Stimulated activated CD4-positive, alpha-beta T cell treated with anti-CD3 and anti-CD28 coated beads, Interleukin-4, amount 100 ng/mL, for 1 hour (primary cell): ENCODE results near the gene TEX261.
A peak's percentile ranks its signal among the peaks of the same experiment; 100 is the strongest.

Experiments used
- DNase-seq: peaks from one replicate; pipeline ENCODE4 v3.0.0-alpha.2; 2020

The TEX261 gene

DNA sequence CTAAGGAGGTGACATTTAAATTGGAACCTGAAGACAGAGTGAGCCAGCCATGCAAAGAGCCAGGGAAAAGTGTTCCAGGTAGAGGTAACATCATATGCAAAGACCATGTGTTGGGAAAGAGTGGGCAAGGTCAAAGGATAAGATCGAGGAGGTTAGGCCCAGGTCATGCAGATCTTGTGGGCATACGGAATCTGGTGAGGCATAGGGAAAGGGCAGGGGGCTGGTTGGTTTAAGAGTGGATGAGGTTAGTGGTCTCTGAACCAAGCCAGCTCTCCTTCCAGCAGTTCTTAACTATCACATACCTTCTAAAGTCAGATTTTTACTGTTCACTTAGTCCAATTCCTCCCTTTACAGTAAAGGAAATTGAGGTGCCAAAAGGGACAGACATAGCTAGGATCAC lies 13.3 kb downstream of the TEX261 start:
- DNase-seq = no peak

DNA sequence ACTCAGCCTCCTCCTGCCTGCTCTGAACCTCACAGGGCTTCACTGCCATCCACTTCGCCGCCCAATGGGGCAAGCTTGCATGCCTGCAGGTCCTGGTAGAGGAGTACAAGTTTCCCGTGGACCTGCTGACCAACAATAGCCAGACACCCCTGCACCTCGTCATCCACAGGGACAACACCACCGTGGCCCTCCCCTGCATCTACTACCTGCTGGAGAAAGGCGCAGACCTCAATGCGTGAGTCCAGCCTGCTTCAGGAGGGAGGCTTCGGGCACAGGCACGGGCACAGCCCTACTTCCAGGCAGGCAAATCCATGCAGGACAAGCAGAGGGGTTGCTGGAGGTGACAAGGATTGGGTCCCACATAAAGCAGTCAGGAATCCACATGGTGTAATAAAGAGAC lies 15.0 kb downstream of the TEX261 start:
- no peak for DNase-seq

DNA sequence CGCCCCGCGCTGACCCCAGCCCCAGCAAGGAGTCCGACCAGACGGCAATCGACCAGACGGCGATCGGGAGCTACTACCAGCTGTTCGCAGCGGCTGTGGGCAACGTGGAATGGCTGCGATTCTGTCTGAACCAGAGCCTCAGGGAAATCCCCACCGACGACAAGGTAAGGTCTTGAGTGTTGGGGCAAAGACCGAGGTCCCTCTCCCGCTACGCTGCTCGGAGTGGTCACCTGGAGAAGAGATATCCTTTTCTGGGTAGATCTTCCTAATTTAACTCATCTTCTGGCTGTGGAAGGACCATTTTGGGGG lies 15.5 kb downstream of the TEX261 start:
- DNase-seq = no peak

DNA sequence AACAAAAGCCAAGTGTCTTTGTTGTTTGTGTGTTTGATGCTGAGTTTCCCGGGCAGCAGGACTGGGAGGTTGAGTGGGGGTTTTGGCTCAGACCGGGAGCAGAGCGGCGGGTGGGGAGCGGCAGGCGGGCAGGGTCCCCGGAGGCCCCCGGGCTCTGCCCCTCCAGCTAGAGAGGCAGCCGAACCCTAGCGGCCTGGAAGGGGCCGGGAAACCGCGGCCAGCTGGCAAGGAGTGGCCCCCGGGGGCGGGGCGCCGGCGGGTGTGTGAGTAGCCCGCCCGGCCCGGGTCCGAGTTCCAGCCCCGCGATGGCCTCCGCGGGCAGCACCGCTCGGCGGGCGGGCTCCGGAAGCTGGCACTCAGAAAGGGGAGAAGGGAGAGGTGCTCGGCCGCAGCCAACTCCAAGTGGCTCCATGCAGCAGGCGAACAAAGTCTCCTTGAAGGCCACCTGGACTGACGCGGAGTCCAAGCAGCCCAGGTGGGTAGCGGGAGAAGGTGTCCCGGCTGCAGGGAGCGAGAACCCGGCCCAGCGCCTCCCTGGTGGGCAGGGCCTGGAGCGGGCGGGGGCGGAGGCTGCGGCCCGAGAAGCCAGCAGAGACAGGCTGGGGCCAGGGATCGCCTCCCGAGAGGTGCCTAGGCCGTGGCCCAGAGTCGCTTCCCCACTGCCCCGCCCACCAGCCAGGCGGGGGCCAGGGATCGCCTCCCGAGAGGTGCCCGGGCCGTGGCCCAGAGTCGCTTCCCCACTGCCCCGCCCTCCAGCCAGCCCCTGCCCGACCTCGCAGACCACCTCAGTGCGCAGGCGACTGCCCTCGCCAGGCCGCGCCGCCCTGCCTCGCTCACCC lies 16.1 kb downstream of the TEX261 start, which contains the start of gene ANKRD53:
Gene ANKRD53 (plus strand): TSS at position 290 of the 839 bp plus-strand sequence. CDS start 16 bp downstream, at position 306.
- no peak for DNase-seq

DNA sequence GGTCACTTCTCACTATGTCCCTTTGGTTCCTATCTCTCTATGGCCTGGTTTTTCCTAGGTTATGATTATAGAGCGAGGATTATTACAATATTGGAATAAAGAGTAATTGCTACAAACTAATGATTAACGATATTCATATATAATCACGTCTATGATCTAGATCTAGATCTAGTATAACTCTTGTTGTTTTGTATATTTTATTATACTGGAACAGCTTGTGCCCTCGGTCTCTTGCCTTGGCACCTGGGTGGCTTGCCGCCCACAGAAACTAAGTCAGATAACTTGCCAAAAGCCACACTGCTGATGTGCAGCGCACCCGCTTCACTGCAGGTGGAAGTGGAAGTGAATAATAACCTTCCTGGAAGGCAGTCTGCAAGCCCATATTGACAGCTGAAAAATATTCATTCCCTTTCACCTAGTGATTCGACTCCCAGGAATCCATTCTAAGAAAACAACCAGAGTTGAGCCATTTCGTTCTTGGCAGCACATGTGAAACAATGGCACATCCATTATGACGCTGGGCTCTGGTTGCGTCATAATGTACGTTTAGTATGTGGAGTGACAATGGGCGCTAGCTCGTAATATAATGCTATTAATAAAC lies 17.0 kb downstream of the TEX261 start:
- DNase-seq = no peak

DNA sequence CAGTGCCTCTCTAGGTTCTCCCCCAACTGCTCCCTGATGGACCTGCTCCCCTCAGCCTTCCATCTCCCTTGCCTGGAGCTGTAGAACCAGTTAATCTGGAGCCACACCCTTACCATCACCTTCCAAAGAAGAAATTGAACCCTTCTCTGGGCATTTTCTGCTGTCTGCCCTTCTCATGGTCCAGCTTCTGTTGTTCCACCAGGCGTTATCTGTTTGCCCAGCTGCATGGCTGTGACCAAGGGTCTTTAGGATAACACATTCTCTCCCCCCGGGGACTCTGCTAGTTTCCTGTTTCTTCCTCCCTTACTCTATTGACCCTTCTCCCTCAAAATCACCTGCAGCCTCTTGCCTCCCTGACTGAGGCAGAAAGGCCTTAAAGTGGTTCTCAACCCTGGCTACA lies 19.4 kb downstream of the TEX261 start:
- DNase-seq = no peak

DNA sequence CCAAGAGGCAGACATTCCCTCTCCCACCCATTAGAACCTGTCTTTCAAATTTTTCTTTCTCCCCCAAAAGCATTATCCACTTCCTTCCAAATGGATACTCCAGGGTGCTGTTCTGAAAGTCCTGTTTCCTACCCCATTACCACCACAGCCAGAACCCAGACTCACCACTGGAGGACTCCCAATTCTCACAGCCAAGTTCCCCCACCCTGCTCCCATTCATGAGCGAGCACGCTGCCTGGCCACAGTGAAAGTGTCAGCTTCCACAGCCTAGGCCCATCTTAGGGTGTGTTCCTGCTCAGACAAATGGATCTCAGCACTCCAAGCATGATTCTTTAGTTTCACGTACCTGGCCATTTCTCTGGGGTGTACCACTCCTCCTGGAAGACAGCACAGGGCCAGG lies 20.1 kb downstream of the TEX261 start:
- no peak for DNase-seq

DNA sequence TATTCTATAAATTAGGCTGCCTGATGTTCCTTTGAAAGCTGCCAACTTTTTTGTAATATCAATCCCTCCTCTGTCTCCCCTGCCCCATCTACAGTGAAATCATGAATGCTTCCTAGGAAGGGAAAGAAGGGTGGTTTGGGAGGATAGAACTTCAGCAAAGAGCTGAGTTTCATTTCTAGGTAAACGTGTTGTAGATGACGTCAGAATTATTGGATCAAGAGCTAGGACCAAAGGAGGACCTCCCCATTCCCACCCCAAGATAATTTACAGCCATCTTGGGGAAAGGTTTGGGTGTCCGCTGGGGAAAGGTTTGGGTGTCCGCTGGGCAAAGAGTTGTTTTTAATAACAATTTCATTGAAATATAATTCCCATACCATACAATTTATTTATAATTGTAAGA lies 27.5 kb downstream of the TEX261 start:
- no peak for DNase-seq

DNA sequence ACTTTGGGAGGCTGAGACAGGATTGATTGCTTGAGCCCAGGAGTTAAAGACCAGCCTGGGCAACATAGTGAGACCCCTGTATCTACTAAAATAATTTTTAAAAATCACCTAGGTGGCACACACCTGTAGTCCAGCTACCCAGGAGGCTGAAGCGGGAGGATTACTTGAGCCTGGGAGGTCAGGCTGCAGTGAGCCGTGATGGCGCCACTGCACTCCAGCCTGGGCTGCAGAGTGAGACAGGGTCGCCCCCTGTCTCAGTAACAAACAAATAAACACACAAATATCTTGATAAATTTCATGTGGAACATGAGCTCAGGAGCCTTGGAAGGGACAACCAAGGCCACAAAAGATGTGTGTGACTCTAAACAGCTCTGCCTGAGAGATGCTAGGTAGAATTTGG lies 28.0 kb downstream of the TEX261 start:
- no peak for DNase-seq

DNA sequence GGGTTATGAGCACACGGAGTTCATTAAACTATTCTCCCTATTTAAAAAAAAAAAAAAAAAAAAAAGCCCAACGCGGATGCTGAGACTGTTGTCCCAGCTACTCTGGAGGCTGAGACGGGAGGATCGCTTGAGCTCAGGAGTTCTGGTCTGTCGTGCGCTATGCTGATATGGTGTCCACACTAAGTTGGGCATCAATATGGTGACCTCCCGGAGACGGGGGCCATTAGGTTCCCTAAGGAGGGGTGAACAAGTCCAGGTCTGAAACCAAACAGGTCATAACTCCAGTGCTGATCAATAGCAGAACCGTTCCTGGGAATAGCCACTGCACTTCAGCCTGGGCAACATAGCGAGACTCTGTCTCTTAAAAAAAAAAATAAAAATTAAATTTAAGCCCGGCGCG lies 29.2 kb downstream of the TEX261 start:
- no peak for DNase-seq

DNA sequence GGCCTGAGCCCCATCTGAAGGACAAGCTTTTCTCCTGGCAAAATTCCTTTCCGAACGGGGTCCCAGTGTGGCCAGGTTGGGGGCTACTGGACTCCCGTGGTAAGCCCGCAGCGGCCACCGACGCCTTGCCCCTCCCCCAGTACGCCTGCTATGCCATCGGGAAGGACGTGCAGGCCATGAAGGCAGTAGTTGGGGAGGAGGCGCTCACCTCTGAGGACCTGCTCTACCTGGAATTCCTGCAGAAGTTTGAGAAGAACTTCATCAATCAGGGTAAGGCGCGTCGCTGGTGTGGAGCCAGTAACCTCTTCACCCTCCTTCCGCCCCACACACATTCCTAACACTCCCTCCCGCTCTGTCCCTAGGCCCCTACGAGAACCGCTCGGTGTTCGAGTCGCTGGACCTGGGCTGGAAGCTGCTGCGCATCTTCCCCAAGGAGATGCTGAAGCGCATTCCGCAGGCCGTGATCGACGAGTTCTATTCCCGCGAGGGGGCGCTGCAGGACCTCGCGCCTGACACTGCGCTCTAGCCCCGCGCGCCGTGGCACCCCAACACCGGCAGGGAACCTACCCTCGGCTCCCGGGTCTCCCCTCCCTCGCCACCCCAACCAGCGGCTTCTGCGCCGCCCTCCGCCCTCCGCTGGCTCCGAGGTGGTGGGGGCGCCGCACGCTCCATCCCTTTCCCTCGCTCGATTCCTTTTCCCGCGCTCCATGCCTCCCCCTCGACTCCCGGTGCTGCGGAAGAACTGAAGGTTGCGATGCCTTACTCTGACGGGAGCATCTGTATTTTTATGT lies 29.9 kb downstream of the TEX261 start:
- peak; percentile 87 for DNase-seq

DNA sequence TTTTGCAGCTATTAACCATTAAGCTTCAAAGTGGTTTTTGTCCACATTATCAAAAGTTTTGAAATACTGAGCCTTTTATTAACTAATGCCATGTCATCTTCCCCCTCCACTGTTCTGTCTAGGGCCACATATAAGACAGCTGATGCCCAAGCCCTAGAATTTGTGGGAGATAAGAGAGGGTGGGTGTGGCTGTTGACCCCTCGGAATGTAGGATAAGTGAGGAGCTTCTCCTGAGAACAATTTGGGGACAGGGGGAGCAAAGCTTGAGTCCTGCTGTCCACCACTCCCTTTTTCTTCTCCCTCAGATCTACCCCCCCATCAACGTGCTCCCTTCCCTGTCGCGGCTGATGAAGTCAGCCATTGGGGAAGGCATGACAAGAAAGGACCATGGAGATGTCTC lies 30.5 kb downstream of the TEX261 start:
- DNase-seq = no peak

DNA sequence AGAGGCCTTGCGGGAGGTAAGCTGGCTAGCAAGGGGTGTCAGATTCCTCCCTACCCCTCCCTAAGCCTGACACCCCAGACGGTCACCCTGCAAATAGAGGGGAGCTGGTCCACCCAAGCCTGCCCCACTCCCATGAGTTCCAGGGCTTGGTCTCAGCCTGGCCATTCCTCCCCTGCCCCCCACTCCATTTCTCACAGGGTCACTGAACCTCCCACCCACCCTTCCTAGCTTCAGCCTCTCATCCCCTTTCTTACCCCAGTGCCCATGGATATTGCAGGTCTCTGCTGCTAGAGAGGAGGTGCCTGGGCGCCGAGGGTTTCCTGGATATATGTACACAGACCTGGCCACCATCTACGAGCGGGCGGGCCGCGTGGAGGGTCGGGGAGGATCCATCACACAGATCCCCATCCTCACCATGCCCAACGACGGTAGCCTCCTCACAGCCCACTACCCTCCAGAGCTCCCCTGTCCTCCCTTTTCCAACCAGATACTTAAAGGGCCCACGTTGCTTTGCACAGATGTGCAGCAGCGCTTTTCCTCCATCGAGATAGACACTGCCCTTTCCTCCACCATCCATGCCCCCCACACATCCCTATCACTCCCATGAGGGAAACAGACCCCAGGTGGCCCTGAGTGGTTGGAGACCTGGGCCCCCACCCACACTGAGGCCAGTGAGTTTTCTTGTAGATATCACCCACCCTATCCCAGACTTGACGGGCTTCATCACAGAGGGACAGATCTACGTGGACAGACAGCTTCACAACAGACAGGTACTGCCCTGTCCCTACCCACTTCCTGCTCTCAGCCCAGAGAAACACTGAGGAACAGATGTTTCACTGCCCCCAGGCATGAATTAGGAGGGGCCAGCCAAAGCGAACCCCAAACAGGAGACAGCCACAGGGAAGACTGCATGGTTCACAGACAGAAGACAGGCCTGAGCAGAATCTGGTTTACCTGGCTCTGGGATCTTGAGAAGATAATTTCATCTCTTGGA lies 31.5 kb downstream of the TEX261 start:
- no peak for DNase-seq

DNA sequence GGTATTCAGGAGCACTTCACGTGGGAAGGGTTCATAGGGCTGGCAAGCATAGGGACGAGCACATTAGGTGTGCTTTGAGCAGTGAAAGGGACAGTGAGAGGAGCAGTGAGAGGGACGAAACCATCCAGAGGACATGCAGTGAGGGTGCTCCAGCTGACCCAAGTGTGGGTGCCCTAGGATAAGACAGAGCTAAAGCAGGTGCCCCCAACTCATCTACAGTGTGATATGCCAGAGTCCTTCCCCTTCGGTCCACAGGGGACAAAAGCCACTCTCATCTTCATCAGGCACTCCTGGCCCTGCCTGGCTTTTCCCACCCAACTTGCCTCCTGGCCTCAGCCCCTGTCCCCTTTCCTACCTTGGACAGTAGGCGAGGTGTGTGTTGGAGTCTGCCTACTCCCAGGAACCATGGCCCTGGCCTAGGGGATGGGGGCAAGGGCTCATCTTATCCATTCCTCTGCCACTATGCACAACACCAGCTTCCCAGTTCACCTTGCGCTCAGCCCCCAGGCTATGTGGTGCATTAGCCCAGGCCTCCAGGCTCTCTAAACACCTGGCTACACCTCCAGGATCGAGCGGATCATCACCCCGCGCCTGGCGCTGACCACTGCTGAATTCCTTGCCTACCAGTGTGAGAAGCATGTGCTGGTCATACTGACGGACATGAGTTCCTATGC lies 32.3 kb downstream of the TEX261 start:
- DNase-seq = no peak

DNA sequence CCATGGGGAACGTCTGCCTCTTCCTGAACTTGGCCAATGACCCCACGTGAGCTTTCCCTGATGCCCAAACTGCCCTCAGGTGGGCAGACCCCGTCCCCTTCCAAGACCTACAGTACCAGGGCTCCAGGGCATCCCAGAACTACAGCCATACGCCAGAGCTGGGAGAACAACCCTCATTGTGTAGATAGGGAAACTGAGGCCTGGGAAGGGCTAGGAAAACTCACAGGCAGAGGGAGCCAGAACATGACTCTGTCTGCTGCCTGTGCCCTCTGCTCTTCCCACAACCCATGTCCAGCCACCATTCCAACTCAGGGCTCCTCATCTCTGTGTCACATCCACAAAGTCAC lies 33.1 kb downstream of the TEX261 start:
- DNase-seq = no peak

DNA sequence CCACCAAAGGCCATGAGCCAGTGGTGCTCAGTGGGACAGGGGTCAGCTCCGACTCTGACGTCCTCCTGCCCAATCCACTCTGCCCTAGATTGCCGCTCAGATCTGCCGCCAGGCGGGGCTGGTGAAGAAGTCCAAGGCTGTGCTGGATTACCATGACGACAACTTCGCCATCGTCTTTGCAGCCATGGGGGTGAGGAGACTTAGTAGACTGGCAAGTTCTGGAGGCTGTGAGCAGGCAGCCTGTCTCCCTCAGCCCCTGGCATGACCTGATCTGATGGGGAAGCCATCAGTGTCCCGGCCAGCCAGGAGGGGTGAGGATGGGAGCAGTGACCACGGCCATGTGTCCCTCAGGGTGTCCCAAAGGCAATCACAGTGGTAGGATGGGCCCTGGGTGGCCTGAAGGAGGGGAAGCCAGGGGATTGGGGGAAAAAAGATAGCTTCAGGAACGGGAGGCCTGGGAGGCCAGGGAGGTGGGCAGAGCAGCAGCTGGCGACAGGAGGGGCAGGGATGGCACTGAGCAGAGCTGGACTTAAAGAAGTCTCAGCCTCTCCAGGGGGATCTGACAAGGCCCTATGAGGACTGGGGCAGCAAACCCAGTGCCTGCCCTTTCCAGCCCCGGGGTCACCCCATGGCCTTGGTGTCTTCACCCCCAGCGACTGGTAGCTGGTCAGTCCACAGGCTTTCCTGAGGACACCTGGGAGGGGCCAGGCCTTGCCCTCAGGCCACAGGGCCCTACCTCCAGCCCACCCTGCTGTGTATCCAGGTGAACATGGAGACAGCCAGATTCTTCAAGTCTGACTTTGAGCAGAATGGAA lies 33.6 kb downstream of the TEX261 start:
- DNase-seq = no peak

DNA sequence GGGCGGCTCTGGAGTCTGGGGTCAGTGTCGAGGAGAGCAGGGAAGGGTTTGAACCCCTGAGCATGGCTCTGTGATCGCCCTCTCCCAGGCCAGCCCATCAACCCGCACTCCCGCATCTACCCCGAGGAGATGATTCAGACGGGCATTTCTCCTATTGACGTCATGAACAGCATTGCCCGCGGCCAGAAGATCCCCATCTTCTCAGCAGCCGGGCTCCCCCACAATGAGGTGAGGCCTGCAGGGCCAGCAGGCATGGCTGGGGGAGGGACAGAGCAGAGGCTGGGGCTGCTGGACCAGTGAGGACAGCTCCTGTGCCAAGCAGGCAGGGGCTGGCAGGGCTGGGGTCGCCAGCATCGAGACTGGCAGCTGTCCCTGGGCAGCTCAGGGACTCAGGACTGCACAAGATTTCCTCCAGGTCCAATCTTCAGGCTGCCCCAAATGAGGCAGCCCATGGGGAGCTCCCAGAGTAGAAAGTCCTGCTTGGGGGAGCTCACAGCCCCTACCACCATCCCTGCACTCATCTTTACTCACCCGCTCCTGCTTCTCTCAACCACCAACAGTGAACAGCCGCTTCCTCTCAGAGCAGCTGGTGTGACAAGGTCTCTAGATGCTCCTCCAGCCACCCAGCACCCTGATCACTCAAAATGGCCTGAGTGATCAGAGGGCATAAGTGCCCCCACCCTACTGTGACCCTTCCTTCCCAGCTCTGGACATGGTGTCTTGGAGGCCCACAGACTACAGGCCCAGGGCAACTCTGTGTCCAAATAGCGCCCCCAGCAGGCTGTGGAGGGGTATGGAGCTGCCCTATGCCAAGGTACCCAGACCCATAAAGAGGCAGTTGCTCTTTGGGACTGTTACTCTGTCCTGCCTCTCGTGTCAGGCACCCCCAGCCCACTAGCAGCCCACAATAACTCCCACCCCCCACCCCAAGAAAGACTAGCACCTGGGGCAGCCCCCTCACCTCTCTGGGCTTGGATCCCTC lies 34.5 kb downstream of the TEX261 start:
- no peak for DNase-seq

DNA sequence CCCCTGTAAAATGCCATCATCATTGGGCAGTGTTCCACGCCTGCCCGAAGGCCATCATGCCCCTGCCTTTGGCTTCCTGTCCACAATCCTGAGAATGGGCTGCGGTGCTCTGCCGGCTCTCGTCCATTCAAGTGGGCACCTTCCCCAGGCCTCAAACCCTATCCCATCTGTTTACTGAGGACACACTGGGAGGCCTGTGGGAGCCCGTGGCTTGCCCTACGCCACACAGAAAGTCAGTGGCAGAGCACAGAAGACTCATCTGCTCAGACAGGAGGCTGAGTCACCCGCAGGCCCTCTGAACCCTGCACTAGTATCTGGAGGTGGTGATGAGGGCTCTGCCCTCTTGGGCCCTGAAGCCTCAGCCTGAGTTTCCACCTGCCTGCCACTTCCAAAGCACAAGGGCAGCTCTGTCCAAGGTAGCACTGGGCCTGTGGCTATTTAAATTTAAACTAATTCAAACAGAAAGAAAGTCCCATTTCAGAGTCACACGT lies 35.4 kb downstream of the TEX261 start:
- DNase-seq = no peak

DNA sequence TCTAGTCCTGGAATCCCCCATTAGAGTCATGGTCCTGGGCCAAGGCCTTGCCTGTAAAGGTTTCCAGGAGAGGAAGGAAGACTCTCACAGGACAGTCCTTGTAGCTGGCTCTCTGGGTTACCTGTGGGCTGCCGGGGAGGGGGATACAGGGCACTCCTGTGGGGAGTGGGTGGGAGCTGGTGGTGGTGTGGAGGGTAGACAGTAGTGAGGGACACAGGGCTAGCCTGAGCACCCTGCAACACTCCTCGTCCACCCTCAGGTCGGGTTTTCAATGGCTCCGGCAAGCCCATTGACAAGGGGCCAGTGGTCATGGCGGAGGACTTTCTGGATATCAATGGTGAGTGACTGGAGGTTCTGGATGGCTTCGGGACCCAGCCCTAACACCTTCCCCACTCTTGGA lies 35.9 kb downstream of the TEX261 start:
- no peak for DNase-seq

DNA sequence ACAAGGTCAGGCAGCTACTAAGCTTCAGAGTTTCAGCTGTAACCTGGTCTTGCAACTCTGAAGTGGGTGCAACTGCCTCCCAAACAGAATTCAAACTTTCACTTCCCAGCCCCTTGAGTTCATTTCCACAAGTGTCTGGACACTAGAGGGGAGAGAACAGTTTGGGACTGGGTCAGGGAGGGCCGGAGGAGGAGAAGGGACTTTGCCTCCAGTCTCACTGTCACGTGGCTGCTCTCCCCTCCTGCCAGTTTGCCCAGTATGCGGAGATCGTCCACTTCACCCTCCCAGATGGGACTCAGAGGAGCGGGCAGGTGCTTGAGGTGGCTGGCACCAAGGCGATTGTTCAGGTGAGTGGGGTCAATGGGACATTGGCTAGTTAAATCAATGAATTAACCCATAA lies 36.9 kb downstream of the TEX261 start:
- no peak for DNase-seq
